Nephron (organoid): ENCODE results near the gene KCTD16.

ENCODE experiments used
- H3K27ac Mint-ChIP-seq, 3 experiments: 2 replicates each; pipeline ENCODE4 v1.8.0; 2020; ENCODE audit warnings: mixed read lengths in 3 of 3, mild to moderate bottlenecking in 2 of 3, moderate library complexity in 1 of 3
- H3K27me3 Mint-ChIP-seq: 2 replicates; pipeline ENCODE4 v1.8.0; 2021; ENCODE audit warnings: low read depth, mild to moderate bottlenecking, moderate library complexity, mixed read lengths
- H3K36me3 Mint-ChIP-seq: 2 replicates; pipeline ENCODE4 v1.8.0; 2020; ENCODE audit warnings: low read depth, mixed read lengths
- H3K4me1 Mint-ChIP-seq: 2 replicates; pipeline ENCODE4 v1.8.0; 2020; ENCODE audit warnings: mixed read lengths
- H3K4me3 Mint-ChIP-seq, 3 experiments: 2 replicates each; pipeline ENCODE4 v1.8.0; 2020; ENCODE audit warnings: mild to moderate bottlenecking in 3 of 3, mixed read lengths in 3 of 3, moderate library complexity in 2 of 3
- H3K9me3 Mint-ChIP-seq: 2 replicates; pipeline ENCODE4 v1.8.0; 2020; ENCODE audit warnings: mixed read lengths
- TF ChIP-seq, protein P1 (sequence below), 3 experiments: fragments of 200-600 bp; sonication (generic); IDR thresholded peaks; one replicate each; pipeline ENCODE4 v1.5.0; 2021; ENCODE audit warnings: antibody characterized with exemption in 3 of 3; ENCODE audit not compliant: unreplicated experiment in 3 of 3

KCTD16 gene

DNA sequence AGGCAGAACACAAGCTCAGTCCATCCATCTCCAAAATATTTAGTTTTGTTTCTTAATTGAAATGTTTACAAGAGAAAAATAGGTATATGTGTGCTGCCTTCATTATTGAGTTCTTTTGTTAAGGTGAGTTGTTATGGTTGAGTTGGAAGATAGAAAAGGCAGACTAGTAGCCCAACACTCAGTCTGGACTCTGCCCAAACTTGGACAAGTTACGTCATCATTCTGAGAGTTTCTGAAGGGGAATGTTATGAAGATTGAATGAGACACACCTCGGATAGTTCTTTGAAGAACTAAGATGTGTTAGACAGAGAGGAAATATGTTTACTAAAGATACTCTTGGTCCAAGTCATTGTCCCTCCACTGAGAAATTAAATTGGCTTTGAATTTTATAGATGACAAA is 245.5 kb downstream of the KCTD16 start:
- Mint-ChIP-seq H3K27me3 (no peaks in the 10 kb centered on the region), H3K4me1 (peaks cover 2% of the 10 kb centered on the region), H3K9me3 (peaks cover 2% of the 10 kb centered on the region), H3K36me3 (no peaks in the 10 kb centered on the region), H3K27ac (no peak overlapping the region), H3K4me3 (no peak overlapping the region)
- TF ChIP-seq, protein P1, sequence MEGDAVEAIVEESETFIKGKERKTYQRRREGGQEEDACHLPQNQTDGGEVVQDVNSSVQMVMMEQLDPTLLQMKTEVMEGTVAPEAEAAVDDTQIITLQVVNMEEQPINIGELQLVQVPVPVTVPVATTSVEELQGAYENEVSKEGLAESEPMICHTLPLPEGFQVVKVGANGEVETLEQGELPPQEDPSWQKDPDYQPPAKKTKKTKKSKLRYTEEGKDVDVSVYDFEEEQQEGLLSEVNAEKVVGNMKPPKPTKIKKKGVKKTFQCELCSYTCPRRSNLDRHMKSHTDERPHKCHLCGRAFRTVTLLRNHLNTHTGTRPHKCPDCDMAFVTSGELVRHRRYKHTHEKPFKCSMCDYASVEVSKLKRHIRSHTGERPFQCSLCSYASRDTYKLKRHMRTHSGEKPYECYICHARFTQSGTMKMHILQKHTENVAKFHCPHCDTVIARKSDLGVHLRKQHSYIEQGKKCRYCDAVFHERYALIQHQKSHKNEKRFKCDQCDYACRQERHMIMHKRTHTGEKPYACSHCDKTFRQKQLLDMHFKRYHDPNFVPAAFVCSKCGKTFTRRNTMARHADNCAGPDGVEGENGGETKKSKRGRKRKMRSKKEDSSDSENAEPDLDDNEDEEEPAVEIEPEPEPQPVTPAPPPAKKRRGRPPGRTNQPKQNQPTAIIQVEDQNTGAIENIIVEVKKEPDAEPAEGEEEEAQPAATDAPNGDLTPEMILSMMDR (IDR thresholded peaks at IDR 0.05; ENCODE audit: unreplicated experiment in 3 of 3) = no peak

DNA sequence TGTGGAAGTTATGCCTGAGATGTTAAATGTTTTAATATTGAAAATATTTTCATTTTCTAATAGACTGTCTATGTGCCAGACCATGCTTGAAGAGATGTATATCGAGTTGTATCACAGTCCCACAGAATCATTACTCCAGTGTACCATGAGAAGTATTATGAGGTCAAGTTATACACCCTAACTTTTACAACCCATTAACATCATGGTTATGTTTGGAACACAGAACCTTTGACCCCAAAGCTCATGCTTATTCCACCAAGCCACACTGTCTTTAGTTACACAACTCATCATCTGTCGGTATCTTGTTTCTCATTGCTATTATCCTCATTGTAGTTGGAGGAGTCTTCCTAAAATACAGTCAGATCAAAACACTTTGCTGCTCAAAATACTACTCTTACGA is 248.0 kb downstream of the KCTD16 start:
- peaks cover 2% of the 10 kb centered on the region for H3K9me3 Mint-ChIP-seq
- H3K36me3 Mint-ChIP-seq = no peaks in the 10 kb centered on the region
- no peak overlapping the region for H3K27ac Mint-ChIP-seq
- H3K4me3 Mint-ChIP-seq = no peak overlapping the region
- peaks cover 8% of the 10 kb centered on the region for H3K4me1 Mint-ChIP-seq
- H3K27me3 Mint-ChIP-seq = no peaks in the 10 kb centered on the region
- TF ChIP-seq, protein P1 (IDR thresholded peaks at IDR 0.05; ENCODE audit: unreplicated experiment in 3 of 3) = no peak

GRCh38 chr5:144421411-144421810 is 250.7 kb downstream of the KCTD16 start:
- Mint-ChIP-seq H3K4me1 (peaks cover 8% of the 10 kb centered on the region), H3K27ac (no peak overlapping the region), H3K9me3 (no peaks in the 10 kb centered on the region), H3K27me3 (no peaks in the 10 kb centered on the region), H3K36me3 (no peaks in the 10 kb centered on the region), H3K4me3 (no peak overlapping the region)
- TF ChIP-seq, protein P1 (IDR thresholded peaks at IDR 0.05; ENCODE audit: unreplicated experiment in 3 of 3) = no peak

DNA sequence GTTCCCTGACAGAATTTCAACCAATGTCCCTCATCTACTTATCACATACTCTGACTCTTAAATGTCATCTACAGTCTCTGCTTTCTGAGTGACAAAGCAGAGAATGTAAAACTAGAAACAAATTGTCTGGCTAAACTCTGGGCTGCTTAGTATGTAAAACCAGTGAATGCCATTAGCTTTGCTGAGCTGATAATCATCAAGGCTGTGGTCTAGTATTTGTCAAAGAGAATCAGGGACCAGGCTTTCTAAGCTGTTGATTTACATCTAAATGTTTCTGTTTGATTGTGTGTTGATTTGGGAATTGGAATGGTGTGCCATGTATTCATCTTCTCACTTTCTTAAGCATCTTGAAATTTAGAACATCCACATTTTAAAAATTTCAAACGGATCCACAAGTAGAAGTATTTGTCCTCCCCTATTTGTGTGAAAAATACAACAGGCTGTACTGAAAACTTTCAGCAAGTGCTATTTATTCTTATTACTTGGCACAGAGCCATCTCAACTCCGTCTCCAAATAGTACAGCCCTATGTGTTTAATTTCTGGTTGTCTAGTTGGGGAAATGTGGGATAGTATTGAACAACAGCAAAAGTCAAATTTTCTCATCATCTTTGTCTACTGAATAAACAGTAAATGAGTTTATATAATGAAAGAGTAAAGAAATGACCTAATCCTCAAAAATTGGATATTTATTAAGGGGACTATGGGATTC is 251.5 kb downstream of the KCTD16 start:
- Mint-ChIP-seq H3K27ac (no peak overlapping the region), H3K4me1 (peaks cover 8% of the 10 kb centered on the region), H3K4me3 (no peak overlapping the region), H3K36me3 (no peaks in the 10 kb centered on the region), H3K9me3 (no peaks in the 10 kb centered on the region), H3K27me3 (no peaks in the 10 kb centered on the region)
- TF ChIP-seq, protein P1 (IDR thresholded peaks at IDR 0.05; ENCODE audit: unreplicated experiment in 3 of 3) = no peak

- no peaks in the 10 kb centered on the region for H3K9me3 Mint-ChIP-seq
- H3K27me3 Mint-ChIP-seq = no peaks in the 10 kb centered on the region
- H3K36me3 Mint-ChIP-seq = no peaks in the 10 kb centered on the region
- H3K4me1 Mint-ChIP-seq = no peaks in the 10 kb centered on the region
- no peak overlapping the region for H3K4me3 Mint-ChIP-seq
- no peak overlapping the region for H3K27ac Mint-ChIP-seq
- TF ChIP-seq, protein P1 (IDR thresholded peaks at IDR 0.05; ENCODE audit: unreplicated experiment in 3 of 3) = no peak
Measured at GRCh38 chr5:144427866-144428265, 257.2 kb downstream of the KCTD16 start.

DNA sequence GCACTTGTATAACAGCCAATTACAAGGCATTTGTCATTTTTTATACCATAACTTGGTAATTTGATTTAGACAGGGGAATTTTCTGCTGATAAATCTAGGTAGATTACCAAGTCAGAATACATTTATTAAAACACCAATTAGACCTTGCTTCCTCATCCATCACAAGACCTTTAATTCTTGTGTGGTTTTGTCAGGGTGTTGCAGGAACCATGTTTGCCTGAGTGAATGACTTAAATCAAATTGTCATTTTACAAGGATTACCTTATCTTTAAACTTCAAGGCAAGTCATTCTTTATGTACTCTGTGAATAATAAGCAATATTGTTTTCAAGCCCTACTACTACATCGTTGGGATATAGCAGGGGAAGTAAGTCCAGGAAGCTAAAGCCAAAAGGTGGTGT is 257.7 kb downstream of the KCTD16 start:
- H3K36me3 Mint-ChIP-seq = no peaks in the 10 kb centered on the region
- no peak overlapping the region for H3K4me3 Mint-ChIP-seq
- no peaks in the 10 kb centered on the region for H3K4me1 Mint-ChIP-seq
- no peak overlapping the region for H3K27ac Mint-ChIP-seq
- TF ChIP-seq, protein P1 (IDR thresholded peaks at IDR 0.05; ENCODE audit: unreplicated experiment in 3 of 3) = no peak
- no peaks in the 10 kb centered on the region for H3K9me3 Mint-ChIP-seq
- H3K27me3 Mint-ChIP-seq = no peaks in the 10 kb centered on the region
